Thyroid gland (tissue), 4 donors: ENCODE measurements around the gene NOXA1. TPM values are rescaled to one million over a fixed set of nuclear protein-coding genes. Genes with fewer than 3 reads are reported as not detected.
A peak's percentile ranks its signal among the peaks of the same experiment; 100 is the strongest.

Source experiments
- DNase-seq, 2 donors: peaks; one replicate each; pipeline ENCODE4 v3.0.0-alpha.2; 2019
- H3K27ac ChIP-seq, 3 donors: fragments of 200-600 bp; sonication (generic); 1 replicate in 2 of 3; 2 replicates in 1 of 3; pipeline ENCODE4 v1.5.1; 2016 to 2019; ENCODE audit warnings: mild to moderate bottlenecking in 1 of 3, moderate library complexity in 1 of 3
- H3K27me3 ChIP-seq: fragments of 200-600 bp; sonication (generic); one replicate; pipeline ENCODE4 v1.5.1; 2019
- H3K36me3 ChIP-seq, 2 donors: fragments of 200-600 bp; sonication (generic); one replicate each; pipeline ENCODE4 v1.5.1; 2016 to 2019
- H3K4me1 ChIP-seq, 2 donors: fragments of 200-600 bp; sonication (generic); one replicate each; pipeline ENCODE4 v1.5.1; 2017 to 2019
- H3K4me3 ChIP-seq, 3 donors: fragments of 200-600 bp; sonication (generic); replicated peaks in 1 of 3; 1 replicate in 2 of 3; 2 replicates in 1 of 3; pipeline ENCODE4 v1.5.1; 2016; ENCODE audit warnings: mild to moderate bottlenecking in 1 of 3
- H3K9me3 ChIP-seq: fragments of 200-600 bp; sonication (generic); one replicate; pipeline ENCODE4 v1.5.1; 2017
- POLR2A ChIP-seq, 2 donors: fragments of 450-650 bp; IDR thresholded peaks; one replicate each; pipeline ENCODE4 v1.6.1; 2017; ENCODE audit warnings: antibody characterized with exemption in 2 of 2, mild to moderate bottlenecking in 2 of 2, moderate library complexity in 1 of 2
- WGBS, 2 donors: methylation state at CpG; one replicate each; pipeline ENCODE4 v1.1.5; 2017; 5-methylcytosine and 5-hydroxymethylcytosine counted together
- intact Hi-C: fragments of 100-400 bp; cut with DNase I; formaldehyde crosslinking; loops from one replicate; pipeline ENCODE4 v1.15.1; 2023
- total RNA-seq, 4 donors: library from RNA; depleted of rRNA; stranded (reverse); fragments of >200 nt; gene quantifications; one replicate each; pipeline ENCODE4 v1.2.3, GENCODE V29; 2016
- TF ChIP-seq, protein P1 (sequence below), 6 experiments: fragments of 200-600 bp in 3 of 6; fragments of 450-650 bp in 3 of 6; sonication (generic) in 3 of 6; IDR thresholded peaks; one replicate each; pipeline ENCODE4 v1.5.1; 2016 to 2019; ENCODE audit warnings: antibody characterized with exemption in 6 of 6, mild to moderate bottlenecking in 2 of 6, inconsistent platforms in 1 of 6, moderate library complexity in 1 of 6

Gene NOXA1
- total RNA-seq, 4 donors from 2014 or later, result 5.4 to 16.6 (median 10.0) TPM

DNA sequence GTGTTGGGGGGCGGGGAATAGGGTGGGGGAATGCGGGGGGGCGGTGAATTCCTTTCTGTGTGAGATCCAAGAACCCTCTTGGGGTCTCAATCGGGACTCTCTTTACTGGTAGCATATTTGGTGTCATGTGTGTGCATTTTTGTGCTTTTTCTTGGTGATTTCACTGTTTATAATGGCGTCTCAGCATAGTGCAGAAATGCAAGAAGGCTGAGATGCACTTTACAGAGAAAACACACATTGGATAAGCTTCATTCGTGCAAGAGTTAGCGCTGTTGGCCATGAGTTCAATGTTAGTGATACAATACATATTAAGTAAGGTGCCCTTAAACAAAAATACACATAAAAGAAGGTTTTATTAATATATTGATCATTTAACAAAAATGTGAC lies 18.7 kb downstream of the NOXA1 start:
- no peaks in the 10 kb centered on the region for H3K9me3 ChIP-seq
- TF ChIP-seq, protein P1, sequence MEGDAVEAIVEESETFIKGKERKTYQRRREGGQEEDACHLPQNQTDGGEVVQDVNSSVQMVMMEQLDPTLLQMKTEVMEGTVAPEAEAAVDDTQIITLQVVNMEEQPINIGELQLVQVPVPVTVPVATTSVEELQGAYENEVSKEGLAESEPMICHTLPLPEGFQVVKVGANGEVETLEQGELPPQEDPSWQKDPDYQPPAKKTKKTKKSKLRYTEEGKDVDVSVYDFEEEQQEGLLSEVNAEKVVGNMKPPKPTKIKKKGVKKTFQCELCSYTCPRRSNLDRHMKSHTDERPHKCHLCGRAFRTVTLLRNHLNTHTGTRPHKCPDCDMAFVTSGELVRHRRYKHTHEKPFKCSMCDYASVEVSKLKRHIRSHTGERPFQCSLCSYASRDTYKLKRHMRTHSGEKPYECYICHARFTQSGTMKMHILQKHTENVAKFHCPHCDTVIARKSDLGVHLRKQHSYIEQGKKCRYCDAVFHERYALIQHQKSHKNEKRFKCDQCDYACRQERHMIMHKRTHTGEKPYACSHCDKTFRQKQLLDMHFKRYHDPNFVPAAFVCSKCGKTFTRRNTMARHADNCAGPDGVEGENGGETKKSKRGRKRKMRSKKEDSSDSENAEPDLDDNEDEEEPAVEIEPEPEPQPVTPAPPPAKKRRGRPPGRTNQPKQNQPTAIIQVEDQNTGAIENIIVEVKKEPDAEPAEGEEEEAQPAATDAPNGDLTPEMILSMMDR (IDR thresholded peaks at IDR 0.05), result no peak
- TF ChIP-seq POLR2A (IDR thresholded peaks at IDR 0.05), result no peak
- H3K4me1 ChIP-seq, result peaks cover 5 to 29% of the 10 kb centered on the region in 2 donors
- DNase-seq, result no peak
- WGBS, 2 donors, result 11 to 12% methylated on average over 4 to 7 of the region's 7 CpGs
- H3K27me3 ChIP-seq, result no peaks in the 10 kb centered on the region
- intact Hi-C loops, result no loop called here
- no peaks in the 10 kb centered on the region for H3K36me3 ChIP-seq
- H3K4me3 ChIP-seq, result peak overlapping the region in 1 of 3 donors; percentile 40
- no peak overlapping the region for H3K27ac ChIP-seq

DNA sequence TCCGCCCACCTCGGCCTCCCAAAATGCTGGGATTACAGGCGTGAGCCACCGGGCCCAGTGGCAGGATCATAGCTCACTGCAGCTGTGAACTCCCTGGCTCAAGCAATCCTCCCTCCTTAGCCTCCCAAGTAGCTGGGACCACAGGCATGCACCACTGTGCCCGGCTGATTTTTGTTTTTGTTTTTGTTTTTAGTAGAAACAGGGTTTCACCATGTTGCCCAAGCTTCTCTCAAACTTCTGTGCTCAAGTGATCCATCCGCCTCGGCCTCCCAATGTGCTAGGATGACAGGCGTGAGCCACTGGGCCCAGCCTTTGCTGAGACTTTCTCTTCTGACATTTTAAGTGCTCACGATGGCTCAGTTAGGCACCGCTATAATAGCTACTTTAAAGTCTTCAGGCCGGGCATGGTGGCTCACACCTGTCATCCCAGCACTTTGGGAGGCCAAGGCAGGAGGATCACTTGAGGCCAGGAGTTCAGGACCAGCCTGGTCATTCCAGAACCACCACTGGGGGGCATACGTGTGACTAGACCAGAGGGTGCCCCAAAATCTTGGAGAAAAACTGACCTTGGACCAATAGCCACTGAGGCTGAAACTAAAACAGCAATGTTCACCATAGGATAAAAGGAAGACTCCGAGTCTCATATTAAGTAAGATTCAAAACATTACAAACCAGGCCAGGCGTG lies 21.1 kb downstream of the NOXA1 start:
- Histone ChIP-seq H3K4me3 (no peak overlapping the region), H3K27me3 (no peaks in the 10 kb centered on the region), H3K36me3 (no peaks in the 10 kb centered on the region), H3K27ac (no peak overlapping the region), H3K9me3 (no peaks in the 10 kb centered on the region), H3K4me1 (peaks cover 5 to 17% of the 10 kb centered on the region in 2 donors)
- TF ChIP-seq POLR2A (IDR thresholded peaks at IDR 0.05), result no peak
- TF ChIP-seq, protein P1 (IDR thresholded peaks at IDR 0.05), result no peak
- DNase-seq, result no peak
- intact Hi-C loops, result no loop called here
- WGBS, 2 donors, result 83 to 92% methylated on average over 14 of the region's 14 CpGs

DNA sequence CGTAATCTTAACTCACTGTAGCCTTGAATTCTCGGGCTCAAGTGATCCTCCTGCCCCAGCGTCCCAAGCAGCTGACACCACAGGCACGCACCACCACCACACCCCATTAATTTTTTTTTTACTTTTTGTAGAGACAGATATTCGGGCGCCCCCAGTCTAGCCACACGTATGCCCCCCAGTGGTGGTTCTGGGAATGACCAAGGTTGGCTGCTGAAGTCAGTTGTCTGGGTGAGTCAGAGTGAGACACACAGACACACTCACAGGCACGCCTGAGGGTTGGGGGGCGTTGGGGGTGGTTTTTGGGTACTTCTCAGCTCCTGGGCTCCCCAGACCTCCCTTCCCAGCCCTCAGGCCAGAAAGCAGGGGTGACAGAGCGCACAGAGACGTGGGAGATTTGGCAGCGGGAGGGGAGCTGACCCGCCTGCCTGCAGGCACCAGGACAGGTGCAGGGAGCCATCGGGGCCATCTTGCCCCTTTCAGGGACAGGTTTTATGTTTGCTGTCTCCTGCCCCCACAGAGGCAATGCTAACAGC lies 22.1 kb downstream of the NOXA1 start:
- Histone ChIP-seq H3K27me3 (no peaks in the 10 kb centered on the region), H3K36me3 (no peaks in the 10 kb centered on the region), H3K4me3 (no peak overlapping the region), H3K4me1 (peaks cover 5 to 17% of the 10 kb centered on the region in 2 donors), H3K27ac (no peak overlapping the region), H3K9me3 (no peaks in the 10 kb centered on the region)
- TF ChIP-seq, protein P1 (IDR thresholded peaks at IDR 0.05), result peak; percentile 76 to 88 (median 83)
- no peak for TF ChIP-seq POLR2A (IDR thresholded peaks at IDR 0.05)
- peak; percentile 72 to 81 for DNase-seq
- 16 to 24% methylated on average over 13 to 14 of the region's 14 CpGs for WGBS, 2 donors
- intact Hi-C loops, result no loop called here

GRCh38 chr9:137445930-137446431 lies 22.8 kb downstream of the NOXA1 start:
- no peak for TF ChIP-seq POLR2A (IDR thresholded peaks at IDR 0.05)
- TF ChIP-seq, protein P1 (IDR thresholded peaks at IDR 0.05), result no peak
- intact Hi-C loops, result no loop called here
- H3K27ac ChIP-seq, result no peak overlapping the region

GRCh38 chr9:137446851-137447471 lies 23.8 kb downstream of the NOXA1 start:
- no peak for TF ChIP-seq POLR2A (IDR thresholded peaks at IDR 0.05)
- TF ChIP-seq, protein P1 (IDR thresholded peaks at IDR 0.05), result no peak
- intact Hi-C loops, result no loop called here
- Histone ChIP-seq H3K27ac (no peak overlapping the region), H3K36me3 (no peaks in the 10 kb centered on the region), H3K4me1 (peaks cover 0 to 10% of the 10 kb centered on the region in 2 donors), H3K4me3 (no peak overlapping the region), H3K9me3 (no peaks in the 10 kb centered on the region), H3K27me3 (no peaks in the 10 kb centered on the region)
- 80 to 83% methylated on average over 15 to 18 of the region's 21 CpGs for WGBS, 2 donors
- peak in 1 of 2 donors; percentile 1 for DNase-seq

More at GRCh38 chr9:137445930-137446431, 22.8 kb downstream of the NOXA1 start:
- H3K36me3 ChIP-seq, result no peaks in the 10 kb centered on the region
- no peak overlapping the region for H3K4me3 ChIP-seq
- DNase-seq, result peak in 1 of 2 donors; percentile 18
- H3K9me3 ChIP-seq, result no peaks in the 10 kb centered on the region
- no peaks in the 10 kb centered on the region for H3K27me3 ChIP-seq
- 35 to 36% methylated on average over 14 to 15 of the region's 19 CpGs for WGBS, 2 donors
- peaks cover 5 to 17% of the 10 kb centered on the region in 2 donors for H3K4me1 ChIP-seq
